T-helper 2 cell (primary cell): Measurements from ENCODE around the gene SFMBT1.

Experiments used
- DNase-seq, 5 experiments: peaks; one replicate each; pipeline versions ENCODE4 v3.0.0 to v3.0.0-alpha.2; 2012 to 2022

SFMBT1 gene

GRCh38 chr3:52880047-52880446 is 165.8 kb downstream of the SFMBT1 start:
- no peak for DNase-seq

DNA sequence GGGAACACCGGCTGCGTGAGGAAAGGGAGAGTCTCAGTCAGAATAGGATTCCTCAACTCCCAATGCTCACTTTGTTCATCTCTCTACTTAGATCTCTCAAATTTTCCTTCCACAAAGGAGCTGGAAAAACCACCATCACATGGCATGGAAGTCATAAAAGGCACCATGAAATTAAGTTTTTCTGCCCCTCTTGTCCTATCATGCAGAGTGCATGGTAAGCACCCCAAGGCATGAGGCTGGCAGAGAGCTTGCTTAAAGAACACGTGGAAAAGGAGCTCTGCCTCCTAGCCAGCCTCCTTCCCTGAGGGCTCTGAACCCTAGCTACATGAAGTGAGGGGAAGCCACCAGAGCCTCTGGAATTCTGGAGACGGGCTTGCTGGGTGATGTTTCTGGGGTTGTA is 166.3 kb downstream of the SFMBT1 start:
- DNase-seq: no peak

GRCh38 chr3:52879090-52879489 is 166.8 kb downstream of the SFMBT1 start:
- no peak for DNase-seq

GRCh38 chr3:52877085-52877484 is 168.8 kb downstream of the SFMBT1 start:
- no peak for DNase-seq

GRCh38 chr3:52874864-52875587 is 170.8 kb downstream of the SFMBT1 start:
- no peak for DNase-seq

DNA sequence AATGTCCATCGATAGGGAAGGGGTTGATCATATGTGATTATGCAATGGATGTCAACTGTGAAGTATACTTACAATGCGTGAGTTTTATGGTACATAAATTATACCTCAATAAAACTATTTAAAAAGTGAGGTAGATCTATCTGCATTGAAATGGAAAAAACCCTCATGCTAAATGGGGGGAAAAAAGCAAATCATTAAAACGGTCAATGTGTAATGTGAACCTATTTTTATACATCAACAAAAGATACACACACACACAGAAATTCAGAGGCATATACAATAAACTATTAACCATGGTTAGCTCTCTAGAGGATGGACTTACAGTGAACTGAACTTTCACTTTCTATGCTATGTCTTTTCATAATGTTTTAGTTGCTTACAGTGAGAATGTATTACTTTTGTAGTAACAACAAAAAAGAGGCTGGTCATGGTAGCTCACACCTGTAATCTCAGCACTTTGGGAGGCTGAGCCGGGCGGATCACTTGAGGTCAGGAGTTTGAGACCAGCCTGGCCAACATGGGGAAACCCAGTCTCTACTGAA is 171.6 kb downstream of the SFMBT1 start:
- DNase-seq: no peak

GRCh38 chr3:52873433-52874159 is 172.3 kb downstream of the SFMBT1 start:
- no peak for DNase-seq

- no peak for DNase-seq
Measured at GRCh38 chr3:52872245-52872644, 173.6 kb downstream of the SFMBT1 start.

- no peak for DNase-seq
Measured at GRCh38 chr3:52871761-52872160, 174.1 kb downstream of the SFMBT1 start.

DNA sequence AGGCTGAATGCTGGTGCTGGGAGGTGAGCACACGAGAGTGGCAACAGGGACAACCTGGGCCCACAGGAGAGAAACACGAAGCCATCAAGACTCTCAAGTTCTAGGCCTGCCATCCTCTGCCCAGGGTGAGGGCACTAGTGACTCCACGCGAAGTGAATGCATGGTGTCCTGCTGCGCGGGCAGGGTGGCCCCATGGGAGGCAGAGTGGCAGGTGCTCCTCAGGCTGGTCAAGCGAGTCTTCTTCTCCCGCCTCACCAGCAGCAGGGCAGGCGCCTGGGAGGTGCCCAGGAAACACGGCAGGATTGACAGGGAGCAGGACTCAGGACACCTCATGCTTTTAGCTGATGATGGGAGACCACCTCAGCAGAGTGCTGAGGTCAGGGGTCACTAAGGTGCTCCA is 175.4 kb downstream of the SFMBT1 start:
- DNase-seq: no peak

DNA sequence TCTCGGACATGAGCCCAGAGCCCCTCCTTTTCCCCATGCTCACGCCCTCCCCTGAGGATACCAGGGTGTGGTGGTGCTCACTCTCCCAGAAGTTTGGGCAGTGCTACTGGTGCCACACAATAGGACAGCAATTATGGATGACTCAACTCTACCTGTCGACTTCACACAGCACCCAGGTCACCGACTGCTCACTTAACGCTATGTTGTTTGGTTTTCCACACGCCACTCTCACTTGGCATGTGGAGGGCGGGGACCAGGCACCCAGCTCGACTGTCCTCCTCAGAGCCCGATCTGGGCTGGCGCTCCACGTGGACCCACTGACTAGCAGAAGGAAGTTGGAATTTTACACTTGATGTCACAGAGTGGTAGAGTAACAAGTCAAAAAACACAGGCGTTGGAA is 179.4 kb downstream of the SFMBT1 start:
- no peak for DNase-seq

DNA sequence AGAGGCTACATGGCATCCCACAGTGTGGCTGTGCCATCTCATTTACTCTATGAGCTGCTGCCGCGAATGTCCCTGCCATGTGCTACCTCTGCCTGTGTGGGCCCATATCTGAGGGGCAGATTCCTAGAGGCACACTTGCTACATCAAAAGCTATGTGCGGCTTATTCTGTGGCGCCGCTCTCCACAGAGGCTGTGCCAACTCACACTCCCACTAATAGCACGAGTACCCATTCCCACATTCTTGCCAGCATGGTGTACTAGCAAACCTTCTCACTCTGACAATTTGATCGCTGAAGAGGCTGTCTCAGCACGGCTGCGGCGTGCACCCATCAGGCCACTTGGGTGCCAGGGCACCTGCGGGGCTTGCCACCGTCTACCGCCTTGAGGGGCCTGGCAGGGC is 179.9 kb downstream of the SFMBT1 start:
- DNase-seq: no peak

- DNase-seq: no peak
Measured at GRCh38 chr3:52860424-52860768, 185.5 kb downstream of the SFMBT1 start.

- DNase-seq: no peak
Measured at GRCh38 chr3:52859686-52860423, 186.0 kb downstream of the SFMBT1 start.

DNA sequence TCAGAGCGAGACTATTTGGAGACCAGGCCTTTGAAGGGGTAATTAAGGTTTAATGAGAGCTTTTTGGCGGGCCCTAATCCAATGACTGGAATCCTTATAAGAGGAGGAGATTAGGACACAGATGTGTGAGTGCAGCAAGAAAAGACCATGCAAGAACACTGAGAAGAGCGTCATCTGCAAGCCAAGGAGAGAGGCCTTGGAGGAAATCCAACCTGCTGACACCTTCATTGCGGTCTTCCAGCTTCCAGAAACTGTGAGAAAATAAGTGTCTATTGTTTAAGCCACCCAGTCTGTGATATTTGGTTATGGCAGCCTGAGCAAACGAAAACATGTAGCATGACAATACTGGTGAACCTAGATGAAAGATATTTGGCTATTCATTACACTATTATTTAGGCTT is 188.0 kb downstream of the SFMBT1 start:
- DNase-seq: no peak

GRCh38 chr3:52857133-52857532 is 188.7 kb downstream of the SFMBT1 start:
- DNase-seq: no peak

GRCh38 chr3:52856666-52857065 is 189.2 kb downstream of the SFMBT1 start:
- no peak for DNase-seq

DNA sequence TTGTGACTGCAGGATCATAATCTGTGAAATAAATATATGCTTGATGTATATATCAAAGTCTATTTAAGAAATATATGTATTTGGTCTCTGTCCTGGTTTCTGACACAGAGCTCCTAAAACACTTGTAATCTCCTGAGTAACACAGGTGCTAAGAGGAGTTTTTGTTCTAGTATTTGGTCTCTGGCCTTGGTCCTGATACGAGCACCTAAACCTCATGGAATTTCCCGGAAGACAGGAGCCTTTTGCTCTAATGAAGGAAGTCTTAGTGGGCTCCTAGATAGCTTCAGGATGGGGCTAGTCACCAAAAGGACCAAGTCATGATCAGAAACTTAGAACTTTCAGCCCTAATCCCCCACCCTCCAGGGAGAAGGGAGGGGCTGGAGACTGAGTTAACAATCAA is 191.9 kb downstream of the SFMBT1 start:
- no peak for DNase-seq
